C4-2B (cell line): Measurements from ENCODE around the gene APOBR.

Experiments
- ZFX ChIP-seq: fragments of 450-650 bp; IDR thresholded peaks from 2 replicates; pipeline ENCODE4 v1.6.1; 2017
- TF ChIP-seq, protein P1 (sequence below): fragments of 450-650 bp; conservative IDR thresholded peaks from 2 replicates; pipeline ENCODE4 v1.5.1; 2017; ENCODE audit warnings: mild to moderate bottlenecking

GRCh38 chr16:28513484-28514181, 19.2 kb downstream of the APOBR start:
- no peak for TF ChIP-seq ZFX
- TF ChIP-seq, protein P1, sequence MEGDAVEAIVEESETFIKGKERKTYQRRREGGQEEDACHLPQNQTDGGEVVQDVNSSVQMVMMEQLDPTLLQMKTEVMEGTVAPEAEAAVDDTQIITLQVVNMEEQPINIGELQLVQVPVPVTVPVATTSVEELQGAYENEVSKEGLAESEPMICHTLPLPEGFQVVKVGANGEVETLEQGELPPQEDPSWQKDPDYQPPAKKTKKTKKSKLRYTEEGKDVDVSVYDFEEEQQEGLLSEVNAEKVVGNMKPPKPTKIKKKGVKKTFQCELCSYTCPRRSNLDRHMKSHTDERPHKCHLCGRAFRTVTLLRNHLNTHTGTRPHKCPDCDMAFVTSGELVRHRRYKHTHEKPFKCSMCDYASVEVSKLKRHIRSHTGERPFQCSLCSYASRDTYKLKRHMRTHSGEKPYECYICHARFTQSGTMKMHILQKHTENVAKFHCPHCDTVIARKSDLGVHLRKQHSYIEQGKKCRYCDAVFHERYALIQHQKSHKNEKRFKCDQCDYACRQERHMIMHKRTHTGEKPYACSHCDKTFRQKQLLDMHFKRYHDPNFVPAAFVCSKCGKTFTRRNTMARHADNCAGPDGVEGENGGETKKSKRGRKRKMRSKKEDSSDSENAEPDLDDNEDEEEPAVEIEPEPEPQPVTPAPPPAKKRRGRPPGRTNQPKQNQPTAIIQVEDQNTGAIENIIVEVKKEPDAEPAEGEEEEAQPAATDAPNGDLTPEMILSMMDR = no peak
